ENCODE data around the gene FLOT2.
A peak's percentile ranks its signal among the peaks of the same experiment; 100 is the strongest.
"Not testable (repeated sequence)": the region's sequence is repeated elsewhere in the genome, so short reads cannot be mapped to it uniquely, and the experiment has no call there.

The FLOT2 gene

DNA sequence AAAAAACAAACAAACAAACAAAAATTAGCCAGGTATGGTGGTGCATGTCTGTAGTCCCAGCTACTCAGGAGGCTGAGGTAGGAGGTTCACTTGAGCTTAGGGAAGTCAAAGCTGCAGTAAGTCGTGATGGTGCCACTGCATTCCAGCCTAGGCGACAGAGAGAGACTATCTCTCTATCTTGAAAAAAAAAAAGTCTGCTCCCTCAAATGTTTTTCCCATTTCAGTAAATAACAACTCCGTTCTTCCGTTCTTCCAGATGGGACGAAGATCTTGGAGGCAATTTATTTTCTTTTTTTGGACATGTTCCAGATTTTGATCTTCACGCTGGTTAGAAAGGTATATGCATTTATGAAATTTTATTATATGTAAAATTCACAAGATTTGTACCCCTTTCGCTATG lies 23.7 kb downstream of the FLOT2 start:
- no peak for DNase-seq (ENCODE audit: low read depth)

DNA sequence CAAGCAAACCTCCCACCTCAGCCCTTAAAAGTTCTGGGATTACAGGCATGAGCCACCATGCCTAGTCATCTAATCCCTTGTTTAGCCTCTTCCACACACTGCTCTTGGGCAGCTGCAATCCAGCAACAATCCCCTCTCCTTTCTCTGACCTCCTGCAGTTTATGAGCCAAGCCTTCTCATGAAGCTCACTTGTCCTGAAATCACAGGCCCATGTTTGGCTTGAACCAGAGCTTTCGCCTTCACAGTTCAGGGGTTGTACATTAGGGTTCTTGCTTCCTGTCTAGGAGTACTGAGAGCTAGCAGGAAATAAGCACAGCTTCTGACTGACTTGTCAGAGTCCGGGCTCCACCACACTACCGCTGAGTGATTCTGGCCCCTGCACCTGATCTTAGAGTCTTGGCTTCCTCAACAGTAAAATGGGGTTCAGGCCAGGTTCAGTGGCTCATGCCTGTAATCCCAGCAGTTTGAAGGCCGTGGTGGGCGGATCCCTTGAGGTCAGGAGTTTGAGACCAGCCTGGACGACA lies 26.4 kb downstream of the FLOT2 start:
- no peak for DNase-seq (ENCODE audit: low read depth)

GRCh38 chr17:28867276-28867675 lies 30.3 kb downstream of the FLOT2 start:
- no peak for DNase-seq (ENCODE audit: low read depth)

GRCh38 chr17:28865946-28866752 lies 31.4 kb downstream of the FLOT2 start:
- DNase-seq (ENCODE audit: low read depth) = no peak

DNA sequence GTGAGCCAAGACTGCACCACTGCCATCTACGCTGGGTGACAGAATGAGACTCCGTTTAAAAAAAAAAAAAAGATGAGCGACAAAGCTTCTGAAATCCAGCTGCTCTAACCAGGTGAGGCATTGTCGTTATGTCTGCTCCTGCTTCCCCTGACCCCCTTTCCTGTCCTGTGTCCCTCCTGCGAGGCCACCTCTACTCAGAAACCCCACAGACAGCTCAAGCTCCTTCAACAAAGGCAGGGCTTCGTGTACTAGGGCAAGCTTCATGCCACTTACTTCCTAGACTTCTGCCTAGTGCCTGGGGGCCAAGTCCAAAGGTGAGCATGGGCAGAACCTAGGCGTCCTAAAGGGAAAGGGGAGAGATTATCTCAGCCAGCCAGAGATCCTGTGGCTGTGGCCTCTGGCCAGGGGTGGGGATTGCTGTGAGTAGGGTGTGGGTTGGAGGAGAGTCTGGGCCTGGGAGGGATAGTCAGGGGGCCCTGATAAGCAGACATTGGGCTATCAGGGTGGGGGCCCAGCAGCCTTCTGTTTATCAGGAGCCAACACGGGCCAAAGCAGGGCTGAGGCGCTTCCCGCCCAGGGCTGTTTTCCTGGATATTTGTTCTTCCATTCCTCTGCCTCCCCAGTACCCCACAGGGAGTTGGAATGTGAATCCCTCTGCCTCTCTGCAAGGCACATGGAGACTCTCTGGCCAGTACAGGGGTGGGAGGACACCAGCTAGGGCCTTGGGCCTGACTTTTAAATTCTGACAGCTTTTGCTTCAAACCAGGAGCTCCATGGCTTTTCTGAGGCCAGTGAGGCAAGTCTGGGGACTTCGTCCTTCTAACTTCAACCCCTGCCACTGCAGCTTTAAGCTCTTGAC lies 32.3 kb downstream of the FLOT2 start:
- DNase-seq (ENCODE audit: low read depth) = no peak

GRCh38 chr17:28863953-28864352 lies 33.6 kb downstream of the FLOT2 start:
- DNase-seq (ENCODE audit: low read depth) = no peak

- DNase-seq (ENCODE audit: low read depth) = no peak
Measured at GRCh38 chr17:28862561-28862960, 35.0 kb downstream of the FLOT2 start.

DNA sequence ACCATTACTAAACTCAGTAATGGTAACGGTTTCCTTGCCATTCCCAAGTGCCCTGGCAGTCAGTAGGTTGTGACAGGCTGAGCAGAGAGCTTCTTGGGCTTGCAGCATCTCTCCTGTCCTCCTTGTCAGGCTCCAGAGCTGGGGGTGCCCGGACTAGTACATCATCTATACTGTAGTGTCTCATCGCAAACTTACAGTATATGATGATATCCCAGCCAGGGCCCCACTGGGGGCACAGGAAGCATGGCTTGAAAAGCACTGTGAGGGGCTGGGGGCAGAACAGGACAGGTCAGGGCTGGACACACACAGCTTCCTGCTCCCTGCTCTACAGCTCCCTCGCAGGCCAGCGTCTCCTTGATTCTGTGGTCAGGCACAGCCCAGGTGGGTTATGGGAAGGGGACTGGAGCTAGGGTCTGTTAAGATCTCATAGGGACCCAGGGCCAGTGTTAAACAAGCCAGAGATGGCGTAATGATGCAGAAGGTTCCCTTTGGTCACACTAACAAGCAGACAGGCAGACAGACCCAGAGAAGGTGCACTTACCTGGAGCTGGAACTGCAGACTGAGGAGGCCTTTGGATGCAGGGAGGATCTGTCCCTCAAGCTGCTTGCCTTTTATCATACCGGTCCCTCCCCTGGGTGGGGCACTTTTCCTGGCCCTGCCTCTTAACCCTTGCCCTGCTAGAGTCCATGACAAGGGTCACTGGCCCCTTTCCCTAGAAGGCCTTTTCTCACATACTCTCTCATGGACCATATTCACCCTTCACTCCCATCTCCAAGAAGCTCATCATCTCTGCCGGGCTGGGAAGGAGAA lies 35.9 kb downstream of the FLOT2 start:
- DNase-seq (ENCODE audit: low read depth) = no peak

DNA sequence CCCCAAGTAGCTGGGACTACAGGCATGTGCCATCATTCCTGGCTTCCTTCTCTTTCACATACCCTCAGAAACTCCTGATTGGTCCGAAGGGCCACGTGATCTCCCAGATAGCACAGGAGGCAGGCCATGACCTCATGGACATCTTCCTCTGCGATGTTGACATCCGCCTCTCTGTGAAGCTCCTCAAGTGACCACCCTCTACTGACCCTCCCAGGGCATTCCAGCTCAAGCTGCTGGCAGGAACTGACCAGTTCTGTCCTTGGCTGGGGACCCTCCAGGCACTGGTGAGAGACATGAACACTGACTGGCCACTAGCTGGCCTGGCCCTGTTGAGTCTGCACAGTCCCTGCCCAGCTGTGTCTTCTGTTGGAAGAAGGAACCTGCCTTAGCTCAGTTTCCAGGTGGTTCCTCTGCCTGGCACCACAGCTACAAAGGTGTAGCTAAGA lies 37.1 kb downstream of the FLOT2 start:
- no peak for DNase-seq (ENCODE audit: low read depth)

DNA sequence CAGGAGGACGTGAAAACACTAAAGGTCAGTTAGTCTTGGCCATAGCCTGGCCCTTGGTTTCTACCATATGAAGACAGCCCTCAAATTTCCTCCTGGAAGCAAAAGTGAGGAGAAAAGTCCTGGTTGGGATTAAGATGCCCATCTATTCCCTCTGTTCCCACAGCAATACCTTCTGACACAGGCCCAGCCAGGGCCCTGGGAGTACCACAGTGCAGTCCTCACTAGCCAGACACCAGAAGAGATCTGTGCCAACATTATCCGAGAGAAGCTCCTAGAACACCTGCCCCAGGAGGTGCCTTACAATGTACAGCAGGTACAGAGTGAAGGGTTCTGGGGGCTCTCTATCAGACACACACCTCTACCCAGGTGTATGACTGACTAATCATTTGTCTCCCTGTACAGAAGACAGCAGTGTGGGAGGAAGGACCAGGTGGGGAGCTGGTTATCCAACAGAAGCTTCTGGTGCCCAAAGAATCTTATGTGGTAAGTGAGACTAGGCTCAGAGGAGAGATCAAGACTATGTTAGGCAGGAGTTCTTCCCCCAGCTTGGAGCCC lies 38.7 kb downstream of the FLOT2 start:
- no peak for DNase-seq (ENCODE audit: low read depth)

GRCh38 chr17:28857905-28858800 lies 39.4 kb downstream of the FLOT2 start:
- no peak for DNase-seq (ENCODE audit: low read depth)

DNA sequence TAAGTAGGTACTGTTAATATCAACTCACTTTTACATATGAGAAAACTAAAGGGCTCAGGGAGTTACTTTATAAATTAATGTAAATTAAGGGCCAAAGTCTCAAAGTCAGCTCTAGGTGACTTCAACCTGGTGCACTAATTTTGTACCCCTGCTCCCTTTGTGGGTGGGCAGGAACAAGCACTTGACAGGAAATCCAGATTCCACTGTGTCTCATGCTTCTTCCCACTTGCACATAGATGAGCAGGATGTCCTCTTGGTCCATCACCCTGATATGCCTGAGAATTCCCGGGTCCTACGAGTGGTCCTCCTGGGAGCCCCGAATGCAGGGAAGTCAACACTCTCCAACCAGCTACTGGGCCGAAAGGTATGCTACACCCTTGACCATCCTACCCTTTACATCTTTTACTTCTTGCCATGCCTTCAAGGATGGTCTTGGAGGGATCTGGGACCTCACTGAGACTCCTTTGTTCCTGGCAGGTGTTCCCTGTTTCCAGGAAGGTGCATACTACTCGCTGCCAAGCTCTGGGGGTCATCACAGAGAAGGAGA lies 41.4 kb downstream of the FLOT2 start:
- no peak for DNase-seq (ENCODE audit: low read depth)

- DNase-seq (ENCODE audit: low read depth) = no peak
Measured at GRCh38 chr17:28855336-28855679, 42.2 kb downstream of the FLOT2 start.

- peak; percentile 80 for DNase-seq (ENCODE audit: low read depth)
Measured at GRCh38 chr17:28854457-28855335, 42.8 kb downstream of the FLOT2 start, which contains the start of gene ERAL1. Gene ERAL1 (plus strand): TSS chr17:28855016. CDS start chr17:28855035, 19 bp downstream.

DNA sequence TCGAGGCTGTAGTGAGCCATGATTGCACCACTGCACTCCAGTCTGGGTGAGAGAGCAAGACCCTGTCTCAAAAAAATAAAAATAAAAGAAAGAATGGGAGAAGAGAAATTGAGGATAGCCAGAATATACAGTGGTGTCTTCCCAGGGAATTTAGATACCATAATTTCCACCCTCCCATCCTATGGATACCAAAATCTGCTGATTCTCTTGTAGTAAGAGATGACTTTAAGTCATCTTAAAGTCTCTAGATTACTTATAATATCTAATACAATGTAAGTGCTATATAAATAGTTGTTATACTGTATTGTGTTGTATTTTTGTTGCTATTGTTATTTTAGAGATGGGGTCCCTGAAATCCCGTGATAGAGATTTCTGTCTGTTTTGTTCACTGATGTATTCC lies 44.2 kb downstream of the FLOT2 start:
- no peak for DNase-seq (ENCODE audit: low read depth)

GRCh38 chr17:28849281-28849680 lies 48.3 kb downstream of the FLOT2 start:
- DNase-seq (ENCODE audit: low read depth) = no peak

GRCh38 chr17:28848667-28849066 lies 48.9 kb downstream of the FLOT2 start:
- not testable (repeated sequence) for DNase-seq (ENCODE audit: low read depth)

DNA sequence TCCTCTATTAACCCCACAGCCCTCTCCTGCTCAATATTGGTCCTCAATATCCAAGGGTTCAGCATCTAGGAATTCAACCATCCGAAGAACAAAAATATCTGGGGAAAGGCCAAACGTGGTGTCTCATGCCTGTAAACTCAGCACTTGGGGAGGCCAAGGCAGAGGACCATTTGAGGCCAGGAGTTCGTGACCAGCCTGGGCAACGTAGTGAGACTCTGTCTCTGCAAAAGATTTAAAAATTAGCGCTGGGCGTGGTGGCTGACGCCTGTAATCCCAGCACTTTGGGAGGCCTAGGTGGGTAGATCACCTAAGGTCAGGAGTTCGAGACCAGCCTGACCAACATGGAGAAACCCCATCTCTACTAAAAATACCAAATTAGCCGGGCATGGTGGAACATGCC lies 50.8 kb downstream of the FLOT2 start:
- not testable (repeated sequence) for DNase-seq (ENCODE audit: low read depth)

DNA sequence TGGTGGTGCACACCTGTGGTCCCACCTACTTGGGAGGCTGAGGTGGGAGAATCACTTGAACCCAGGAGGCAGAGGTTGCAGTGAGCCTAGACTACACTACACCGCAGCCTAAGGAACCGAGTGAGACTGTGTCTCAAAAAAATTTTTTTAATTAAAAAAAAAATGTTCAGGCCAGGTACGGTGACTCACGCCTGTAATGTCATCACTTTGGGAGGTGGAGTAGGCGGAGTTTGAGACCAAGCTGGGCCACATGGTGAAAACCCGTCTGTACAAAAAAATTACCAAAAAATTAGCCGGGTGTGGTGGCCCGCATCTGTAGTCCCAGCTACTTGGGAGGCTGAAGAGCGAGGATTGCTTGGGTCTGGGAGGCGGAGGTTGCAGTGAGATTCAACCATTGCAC lies 51.3 kb downstream of the FLOT2 start:
- no peak for DNase-seq (ENCODE audit: low read depth)

DNA sequence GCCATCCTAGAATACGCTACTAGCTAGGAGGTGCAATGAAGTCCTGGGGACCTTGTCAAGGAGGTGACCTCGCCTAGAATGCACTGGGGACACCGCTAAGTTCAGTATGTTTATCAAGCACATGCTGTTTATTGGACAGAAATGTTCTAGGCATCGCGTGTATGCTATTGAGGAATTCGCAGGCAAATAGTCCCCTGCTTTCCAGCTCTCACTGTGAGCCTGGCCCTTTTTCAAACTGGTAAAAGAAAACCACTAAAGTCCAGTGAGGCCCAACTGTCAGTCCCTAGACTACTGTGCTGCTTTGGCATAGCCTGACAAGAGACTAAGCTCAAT lies 53.8 kb downstream of the FLOT2 start:
- DNase-seq (ENCODE audit: low read depth) = no peak

Measured in fibroblast of gingiva (primary cell).